ENCODE results near the gene GOLGA8M.
"Not testable (repeated sequence)": the region's sequence is repeated elsewhere in the genome, so short reads cannot be mapped to it uniquely, and the experiment has no call there.

DNA sequence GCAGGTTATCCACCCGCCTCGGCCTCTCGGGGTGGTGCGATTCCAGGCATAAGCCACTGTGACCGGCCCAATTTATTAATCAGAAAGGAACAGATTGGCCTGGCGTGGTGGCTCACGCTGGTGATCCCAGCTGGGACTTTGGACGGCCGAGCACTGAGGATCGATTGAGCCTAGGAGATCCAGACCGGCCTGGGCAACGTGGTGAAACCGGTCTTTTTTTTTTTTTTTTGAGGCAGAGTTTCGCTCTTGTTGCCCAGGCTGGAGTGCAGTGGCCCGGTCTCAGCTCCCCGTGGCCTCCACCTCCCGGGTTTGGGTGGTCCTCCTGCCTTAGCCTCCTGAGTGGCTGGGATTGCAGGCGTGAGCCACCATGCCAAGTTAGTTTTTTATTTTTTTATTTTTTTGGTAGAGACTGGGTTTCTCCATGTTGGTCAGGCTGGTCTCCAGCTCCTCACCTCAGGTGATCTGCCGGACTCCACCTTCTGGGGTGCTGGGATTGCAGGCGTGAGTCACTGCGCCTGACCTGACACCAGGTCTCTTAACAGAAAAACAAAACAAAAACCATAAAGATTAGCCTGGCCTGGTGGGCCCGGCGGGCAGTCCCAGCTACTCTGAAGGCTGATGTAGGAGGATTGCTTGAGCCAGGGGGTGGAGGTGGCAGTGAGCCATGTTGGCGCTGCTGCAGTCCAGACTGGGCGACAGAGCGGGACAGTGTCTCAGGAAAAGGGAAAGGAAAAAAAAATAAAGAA, 18.0 kb downstream of the GOLGA8M start:
- not testable (repeated sequence) for TF ChIP-seq SP1 (IDR thresholded peaks at IDR 0.05); FOXM1 (IDR thresholded peaks at IDR 0.05; ENCODE audit: borderline replicate concordance); FOXA1 (IDR thresholded peaks at IDR 0.05); ZNF384 (IDR thresholded peaks at IDR 0.05); FOXK2 (IDR thresholded peaks at IDR 0.05); BHLHE40 (IDR thresholded peaks at IDR 0.05; ENCODE audit: borderline replicate concordance); ARNT (IDR thresholded peaks at IDR 0.05); HDGF (IDR thresholded peaks at IDR 0.05; ENCODE audit: borderline replicate concordance); ELF4 (IDR thresholded peaks at IDR 0.05); TARDBP (IDR thresholded peaks at IDR 0.05); SUZ12 (IDR thresholded peaks at IDR 0.05); NFRKB (IDR thresholded peaks at IDR 0.05)
- TF ChIP-seq, protein P1, sequence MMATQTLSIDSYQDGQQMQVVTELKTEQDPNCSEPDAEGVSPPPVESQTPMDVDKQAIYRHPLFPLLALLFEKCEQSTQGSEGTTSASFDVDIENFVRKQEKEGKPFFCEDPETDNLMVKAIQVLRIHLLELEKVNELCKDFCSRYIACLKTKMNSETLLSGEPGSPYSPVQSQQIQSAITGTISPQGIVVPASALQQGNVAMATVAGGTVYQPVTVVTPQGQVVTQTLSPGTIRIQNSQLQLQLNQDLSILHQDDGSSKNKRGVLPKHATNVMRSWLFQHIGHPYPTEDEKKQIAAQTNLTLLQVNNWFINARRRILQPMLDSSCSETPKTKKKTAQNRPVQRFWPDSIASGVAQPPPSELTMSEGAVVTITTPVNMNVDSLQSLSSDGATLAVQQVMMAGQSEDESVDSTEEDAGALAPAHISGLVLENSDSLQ (IDR thresholded peaks at IDR 0.05): not testable (repeated sequence)

Data from HEK293T (cell line).